Keratinocyte (primary cell): ENCODE data around the gene TPRA1. TPM values are rescaled to one million over a fixed set of nuclear protein-coding genes. Genes with fewer than 3 reads are reported as not detected.

Experiments used
- DNase-seq: peaks from one replicate; pipeline ENCODE4 v3.0.0-alpha.2; 2011; ENCODE audit warnings: low read depth, missing footprints, low spot score
- FAIRE-seq: peaks from 2 replicates; lab custom pipeline; 2011; peaks lifted over from hg19 to GRCh38; lab: Jason Lieb, UNC
- H2AFZ ChIP-seq: 2 replicates; pipeline ENCODE4 v1.6.0; 2012; ENCODE audit warnings: low read length, control low read depth, inconsistent platforms; ENCODE audit not compliant: control insufficient read depth
- H3K27ac ChIP-seq: 2 replicates; pipeline ENCODE4 v1.5.1; 2011; ENCODE audit warnings: low read length; ENCODE audit not compliant: control insufficient read depth, insufficient read depth
- H3K27me3 ChIP-seq: 3 replicates; pipeline ENCODE4 v1.6.0; 2011; ENCODE audit warnings: low read length; ENCODE audit not compliant: control insufficient read depth, insufficient read depth; ENCODE audit errors: extremely low read depth
- H3K36me3 ChIP-seq, 2 experiments: 2 replicates in 1 of 2; 3 replicates in 1 of 2; pipeline ENCODE4 v1.5.1; 2011; ENCODE audit warnings: low read length in 2 of 2, mild to moderate bottlenecking in 1 of 2; ENCODE audit not compliant: control insufficient read depth in 2 of 2, insufficient read depth in 2 of 2; ENCODE audit errors: extremely low read depth in 1 of 2
- H3K4me1 ChIP-seq: 3 replicates; pipeline ENCODE4 v1.5.1; 2011; ENCODE audit warnings: low read length; ENCODE audit not compliant: control insufficient read depth, insufficient read depth; ENCODE audit errors: extremely low read depth
- H3K4me2 ChIP-seq: 3 replicates; pipeline ENCODE4 v1.6.0; 2011; ENCODE audit warnings: low read depth, low read length; ENCODE audit not compliant: control insufficient read depth, insufficient read depth; ENCODE audit errors: extremely low read depth
- H3K4me3 ChIP-seq, 3 experiments: fragments of 200-600 bp in 1 of 3; sonication (generic) in 1 of 3; 2 replicates in 2 of 3; 3 replicates in 1 of 3; pipeline ENCODE4 v1.5.1; 2011 to 2016; ENCODE audit warnings: low read length in 3 of 3, mild to moderate bottlenecking in 3 of 3, control low read depth in 2 of 3, inconsistent platforms in 1 of 3, low read depth in 1 of 3, mixed read lengths in 1 of 3, mixed run types in 1 of 3, moderate library complexity in 1 of 3; ENCODE audit not compliant: control insufficient read depth in 2 of 3, insufficient read depth in 2 of 3; ENCODE audit errors: extremely low read depth in 1 of 3
- H3K79me2 ChIP-seq: 2 replicates; pipeline ENCODE4 v1.6.0; 2012; ENCODE audit warnings: low read length; ENCODE audit not compliant: control insufficient read depth, insufficient read depth
- H3K9ac ChIP-seq: 3 replicates; pipeline ENCODE4 v1.6.0; 2011; ENCODE audit warnings: low read length; ENCODE audit not compliant: control insufficient read depth, insufficient read depth; ENCODE audit errors: extremely low read depth
- H3K9me1 ChIP-seq: 3 replicates; pipeline ENCODE4 v1.6.0; 2011; ENCODE audit warnings: low read length; ENCODE audit not compliant: control insufficient read depth, insufficient read depth; ENCODE audit errors: extremely low read depth
- H3K9me3 ChIP-seq: 2 replicates; pipeline ENCODE4 v1.5.1; 2012; ENCODE audit warnings: low read depth, low read length; ENCODE audit not compliant: control insufficient read depth
- H4K20me1 ChIP-seq: 3 replicates; pipeline ENCODE4 v1.6.0; 2011; ENCODE audit warnings: low read length; ENCODE audit not compliant: control insufficient read depth, insufficient read depth; ENCODE audit errors: extremely low read depth
- EZH2 ChIP-seq: IDR thresholded peaks from one replicate; pipeline ENCODE4 v1.6.1; 2012; ENCODE audit warnings: inconsistent platforms, mild to moderate bottlenecking, low read length, moderate library complexity
- dilution Hi-C: fragments of 300-500 bp; cut with MboI; formaldehyde crosslinking; loops from one replicate; pipeline ENCODE4 v1.7.0; 2020; ENCODE audit warnings: low sequenced_read_pairs; ENCODE audit not compliant: extremely low pct_ligation_motif_present
- polyA plus RNA-seq, 5 experiments: library from polyadenylated mRNA; depleted of rRNA in 3 of 5; stranded (reverse) in 3 of 5; stranded (forward) in 1 of 5; unstranded in 1 of 5; fragments of >200 nt; gene quantifications; 1 replicate in 1 of 5; 2 replicates in 3 of 5; 3 replicates in 1 of 5; pipeline versions ENCODE4 v1.2.1 to v1.2.3, GENCODE V29; 2011 to 2012; ENCODE audit warnings: missing spikeins in 2 of 5, low read depth in 1 of 5, low replicate concordance in 1 of 5
- TF ChIP-seq, protein P1 (sequence below), 3 experiments: IDR thresholded peaks in 1 of 3; conservative IDR thresholded peaks in 1 of 3; optimal IDR thresholded peaks in 1 of 3; 2 replicates in 2 of 3; 3 replicates in 1 of 3; pipeline versions ENCODE3 to v1.5.1; 2011; ENCODE audit warnings: low read length in 3 of 3, mild to moderate bottlenecking in 3 of 3, moderate library complexity in 2 of 3, control low read depth in 1 of 3, inconsistent platforms in 1 of 3; ENCODE audit not compliant: insufficient read depth in 2 of 3; ENCODE audit errors: extremely low read depth in 1 of 3

TPRA1 gene
- polyA plus RNA-seq, 1 donor (not counting 4 experiments of a cell fraction or from before 2014, with no cell fraction given): 22.2 TPM

DNA sequence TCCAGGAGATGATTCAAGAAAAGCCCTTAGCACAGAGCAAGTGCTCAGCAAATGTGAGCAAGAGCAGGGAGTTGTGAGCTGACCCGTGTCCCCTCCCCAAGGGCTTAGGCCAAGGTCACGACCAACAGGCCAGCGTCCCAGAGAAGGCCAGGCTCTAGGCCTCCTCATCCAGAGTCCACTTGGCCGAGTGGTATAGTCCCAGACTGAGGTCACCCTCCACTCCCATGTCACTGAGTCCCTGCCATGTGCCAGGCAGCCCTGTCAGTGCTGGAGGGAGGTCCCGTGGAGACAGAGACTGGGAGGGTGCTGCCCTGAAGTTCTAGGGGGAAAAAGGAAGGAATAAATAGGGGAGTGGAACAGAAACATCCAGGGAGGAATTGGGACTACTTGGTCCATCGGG is 44.0 kb downstream of the TPRA1 start:
- dilution Hi-C loops: no loop called here
- no peak for FAIRE-seq
- Histone ChIP-seq H2AFZ (no peak overlapping the region), H3K4me3 (no peak overlapping the region), H3K27ac (no peak overlapping the region), H3K36me3 (no peaks in the 10 kb centered on the region), H3K79me2 (no peaks in the 10 kb centered on the region), H3K4me2 (no peak overlapping the region), H3K27me3 (peaks cover 5% of the 10 kb centered on the region), H3K9ac (no peak overlapping the region), H3K9me1 (no peaks in the 10 kb centered on the region), H3K4me1 (peaks cover 2% of the 10 kb centered on the region), H3K9me3 (no peaks in the 10 kb centered on the region), H4K20me1 (no peaks in the 10 kb centered on the region)
- no peak for DNase-seq
- TF ChIP-seq, protein P1, sequence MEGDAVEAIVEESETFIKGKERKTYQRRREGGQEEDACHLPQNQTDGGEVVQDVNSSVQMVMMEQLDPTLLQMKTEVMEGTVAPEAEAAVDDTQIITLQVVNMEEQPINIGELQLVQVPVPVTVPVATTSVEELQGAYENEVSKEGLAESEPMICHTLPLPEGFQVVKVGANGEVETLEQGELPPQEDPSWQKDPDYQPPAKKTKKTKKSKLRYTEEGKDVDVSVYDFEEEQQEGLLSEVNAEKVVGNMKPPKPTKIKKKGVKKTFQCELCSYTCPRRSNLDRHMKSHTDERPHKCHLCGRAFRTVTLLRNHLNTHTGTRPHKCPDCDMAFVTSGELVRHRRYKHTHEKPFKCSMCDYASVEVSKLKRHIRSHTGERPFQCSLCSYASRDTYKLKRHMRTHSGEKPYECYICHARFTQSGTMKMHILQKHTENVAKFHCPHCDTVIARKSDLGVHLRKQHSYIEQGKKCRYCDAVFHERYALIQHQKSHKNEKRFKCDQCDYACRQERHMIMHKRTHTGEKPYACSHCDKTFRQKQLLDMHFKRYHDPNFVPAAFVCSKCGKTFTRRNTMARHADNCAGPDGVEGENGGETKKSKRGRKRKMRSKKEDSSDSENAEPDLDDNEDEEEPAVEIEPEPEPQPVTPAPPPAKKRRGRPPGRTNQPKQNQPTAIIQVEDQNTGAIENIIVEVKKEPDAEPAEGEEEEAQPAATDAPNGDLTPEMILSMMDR (optimal IDR thresholded peaks at IDR 0.05 in 1 of 3, IDR thresholded peaks at IDR 0.05 in 1 of 3, conservative IDR thresholded peaks at IDR 0.05 in 1 of 3; ENCODE audit: extremely low read depth in 1 of 3, insufficient read depth in 2 of 3, low read length in 3 of 3): no peak
- TF ChIP-seq EZH2: no peak

DNA sequence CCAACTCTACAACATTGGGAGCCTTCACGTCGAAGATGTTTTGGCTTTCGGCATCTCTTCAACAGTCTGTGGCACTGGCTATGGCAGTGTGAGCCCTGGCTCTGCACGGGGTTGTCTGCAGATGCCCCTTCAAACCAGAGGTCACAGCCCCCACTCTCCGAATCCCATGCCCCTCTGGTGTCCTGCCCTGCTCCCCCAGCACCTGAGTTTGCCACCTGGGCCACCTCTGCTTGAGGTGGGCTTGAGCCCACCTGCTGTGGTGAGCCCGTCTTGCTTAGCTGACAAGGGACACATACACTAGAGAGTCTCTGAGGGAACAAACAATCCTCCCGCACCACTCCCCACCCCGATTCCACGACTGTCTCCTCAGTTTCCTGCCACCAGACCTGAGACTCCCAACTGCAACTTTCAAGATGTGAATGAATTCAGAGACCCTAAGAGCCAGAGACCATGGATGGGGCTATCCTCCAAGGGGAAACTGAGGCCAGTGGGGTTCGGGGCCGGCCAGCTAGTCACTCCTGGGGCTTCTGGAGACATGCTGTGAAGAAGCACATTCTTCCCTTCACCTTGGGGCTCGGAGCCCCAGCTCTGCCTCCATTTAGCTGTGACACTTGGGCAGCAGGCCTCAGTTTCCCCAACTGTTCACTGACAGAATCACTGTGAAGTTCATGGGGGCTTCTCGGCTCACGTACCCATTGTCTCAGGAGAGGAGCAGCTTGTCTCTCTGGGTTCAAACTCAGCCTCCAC is 44.6 kb downstream of the TPRA1 start:
- TF ChIP-seq, protein P1 (optimal IDR thresholded peaks at IDR 0.05 in 1 of 3, IDR thresholded peaks at IDR 0.05 in 1 of 3, conservative IDR thresholded peaks at IDR 0.05 in 1 of 3; ENCODE audit: extremely low read depth in 1 of 3, insufficient read depth in 2 of 3, low read length in 3 of 3): no peak

More for the DNA sequence above, 44.6 kb downstream of the TPRA1 start:
- no peak overlapping the region for H2AFZ ChIP-seq
- H3K4me2 ChIP-seq: no peak overlapping the region
- DNase-seq: no peak
- peaks cover 2% of the 10 kb centered on the region for H3K4me1 ChIP-seq
- no peaks in the 10 kb centered on the region for H3K9me1 ChIP-seq
- FAIRE-seq: no peak
- no peak overlapping the region for H3K27ac ChIP-seq
- no peaks in the 10 kb centered on the region for H4K20me1 ChIP-seq
- no peaks in the 10 kb centered on the region for H3K79me2 ChIP-seq
- dilution Hi-C loops: no loop called here
- H3K4me3 ChIP-seq: no peak overlapping the region
- no peaks in the 10 kb centered on the region for H3K36me3 ChIP-seq
- H3K9me3 ChIP-seq: no peaks in the 10 kb centered on the region
- H3K9ac ChIP-seq: no peak overlapping the region
- peaks cover 4% of the 10 kb centered on the region for H3K27me3 ChIP-seq
